Caki2 (cell line): ENCODE data around the gene MAP1B. TPM values are rescaled to one million over a fixed set of nuclear protein-coding genes. Genes with fewer than 3 reads are reported as not detected.

Experiments used
- DNase-seq: peaks from one replicate; pipeline ENCODE4 v3.0.0-alpha.2; 2015; ENCODE audit warnings: low read depth
- in situ Hi-C: cut with HindIII; loops from 2 replicates; pipeline ENCODE4 v1.10.0; 2016; ENCODE audit warnings: low sequenced_read_pairs, low pct_unique_long_range_greater_than_20kb, mixed read lengths
- total RNA-seq: library from RNA; depleted of rRNA; stranded (reverse); fragments of >200 nt; shearing (Covaris generic); gene quantifications from 2 replicates; pipeline ENCODE4 v1.2.3, GENCODE V29; 2014; ENCODE audit warnings: low replicate concordance

MAP1B gene
- total RNA-seq, 1 experiment from 2014 or later: 80.1 TPM

GRCh38 chr5:72177538-72177937 is 70.3 kb downstream of the MAP1B start:
- in situ Hi-C loops: no loop called here
- DNase-seq: no peak

GRCh38 chr5:72179028-72179815 is 71.9 kb downstream of the MAP1B start:
- no peak for DNase-seq
- in situ Hi-C loops: no loop called here

GRCh38 chr5:72179816-72180440 is 72.7 kb downstream of the MAP1B start:
- in situ Hi-C loops: no loop called here
- no peak for DNase-seq

GRCh38 chr5:72180925-72181324 is 73.7 kb downstream of the MAP1B start:
- in situ Hi-C loops: no loop called here
- no peak for DNase-seq

- in situ Hi-C loops: no loop called here
These were observed 75.4 kb downstream of the MAP1B start for GRCh38 chr5:72182686-72183085.

GRCh38 chr5:72183101-72183520 is 75.8 kb downstream of the MAP1B start:
- in situ Hi-C loops: no loop called here
- DNase-seq: no peak

More at GRCh38 chr5:72182686-72183085, 75.4 kb downstream of the MAP1B start:
- DNase-seq: no peak

- in situ Hi-C loops: no loop called here
- DNase-seq: no peak
These were observed 77.1 kb downstream of the MAP1B start for GRCh38 chr5:72184408-72184807.

GRCh38 chr5:72185496-72186329 is 78.4 kb downstream of the MAP1B start:
- in situ Hi-C loops: no loop called here
- no peak for DNase-seq

- in situ Hi-C loops: no loop called here
- DNase-seq: no peak
These were observed 80.3 kb downstream of the MAP1B start for GRCh38 chr5:72187388-72188075.

- in situ Hi-C loops: no loop called here
- DNase-seq: no peak
These were observed 80.9 kb downstream of the MAP1B start for GRCh38 chr5:72188166-72188565.

GRCh38 chr5:72189146-72189545 is 81.9 kb downstream of the MAP1B start:
- no peak for DNase-seq
- in situ Hi-C loops: no loop called here

GRCh38 chr5:72191404-72191803 is 84.1 kb downstream of the MAP1B start:
- in situ Hi-C loops: no loop called here
- no peak for DNase-seq

- in situ Hi-C loops: no loop called here
- DNase-seq: no peak
These were observed 87.6 kb downstream of the MAP1B start for GRCh38 chr5:72194846-72195245.

GRCh38 chr5:72195581-72195980 is 88.3 kb downstream of the MAP1B start:
- in situ Hi-C loops: no loop called here
- no peak for DNase-seq

- in situ Hi-C loops: no loop called here
- DNase-seq: no peak
These were observed 90.1 kb downstream of the MAP1B start for GRCh38 chr5:72197393-72197792.

GRCh38 chr5:72199681-72200080 is 92.4 kb downstream of the MAP1B start:
- in situ Hi-C loops: no loop called here
- no peak for DNase-seq

- in situ Hi-C loops: no loop called here
These were observed 95.1 kb downstream of the MAP1B start for GRCh38 chr5:72202331-72202825.

GRCh38 chr5:72203251-72203845 is 96.1 kb downstream of the MAP1B start:
- no peak for DNase-seq
- in situ Hi-C loops: no loop called here

More at GRCh38 chr5:72202331-72202825, 95.1 kb downstream of the MAP1B start:
- no peak for DNase-seq
